PC-9 (cell line): ENCODE data around the gene GLCE.

Source experiments
- EZH2 ChIP-seq: fragments of 200-600 bp; sonication (generic); IDR thresholded peaks from 2 replicates; pipeline ENCODE4 v1.8.0; 2017; ENCODE audit warnings: antibody characterized with exemption, low read depth
- TF ChIP-seq, protein P1 (sequence below): fragments of 200-600 bp; sonication (generic); conservative IDR thresholded peaks from 2 replicates; pipeline ENCODE4 v1.6.1; 2017; ENCODE audit warnings: mixed run types, antibody characterized with exemption, mild to moderate bottlenecking, moderate library complexity

DNA sequence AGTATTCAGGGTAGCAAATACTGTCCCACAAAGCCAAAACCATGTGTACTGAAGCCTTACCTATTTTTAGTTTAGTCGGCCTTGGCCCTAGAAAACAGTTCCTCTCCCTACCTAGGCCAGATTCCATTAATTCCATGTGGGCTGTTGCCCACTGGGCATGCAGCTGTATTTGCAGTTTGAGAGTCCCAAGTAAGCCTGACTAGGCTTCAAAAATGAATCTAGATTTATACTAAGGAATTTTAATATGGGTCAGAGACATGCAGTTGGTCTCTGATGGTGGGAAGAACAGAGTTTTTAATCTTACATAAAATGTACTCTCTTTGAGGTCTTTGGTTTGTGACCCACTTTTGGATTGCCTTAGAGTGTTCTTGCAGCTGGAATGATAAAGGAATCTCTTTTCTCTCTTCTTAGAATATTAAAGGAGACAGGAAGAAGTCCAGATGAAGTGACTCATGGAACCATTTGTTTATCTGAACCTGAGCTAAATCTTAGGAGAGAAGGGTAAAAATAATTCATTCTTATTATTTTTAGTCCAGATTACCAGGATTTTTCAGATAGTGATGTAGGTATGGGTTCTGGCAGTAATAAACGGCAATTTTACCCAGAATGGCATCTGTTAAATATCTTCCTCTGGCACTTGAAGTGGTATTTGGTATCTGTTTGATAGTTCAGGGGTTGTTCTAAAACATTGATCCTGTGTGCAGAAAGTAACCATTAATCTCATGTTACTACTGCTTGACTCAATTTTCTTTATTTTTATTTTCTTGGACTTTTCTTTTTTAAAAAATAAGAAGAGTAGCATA is 33.8 kb downstream of the GLCE start:
- TF ChIP-seq, protein P1, sequence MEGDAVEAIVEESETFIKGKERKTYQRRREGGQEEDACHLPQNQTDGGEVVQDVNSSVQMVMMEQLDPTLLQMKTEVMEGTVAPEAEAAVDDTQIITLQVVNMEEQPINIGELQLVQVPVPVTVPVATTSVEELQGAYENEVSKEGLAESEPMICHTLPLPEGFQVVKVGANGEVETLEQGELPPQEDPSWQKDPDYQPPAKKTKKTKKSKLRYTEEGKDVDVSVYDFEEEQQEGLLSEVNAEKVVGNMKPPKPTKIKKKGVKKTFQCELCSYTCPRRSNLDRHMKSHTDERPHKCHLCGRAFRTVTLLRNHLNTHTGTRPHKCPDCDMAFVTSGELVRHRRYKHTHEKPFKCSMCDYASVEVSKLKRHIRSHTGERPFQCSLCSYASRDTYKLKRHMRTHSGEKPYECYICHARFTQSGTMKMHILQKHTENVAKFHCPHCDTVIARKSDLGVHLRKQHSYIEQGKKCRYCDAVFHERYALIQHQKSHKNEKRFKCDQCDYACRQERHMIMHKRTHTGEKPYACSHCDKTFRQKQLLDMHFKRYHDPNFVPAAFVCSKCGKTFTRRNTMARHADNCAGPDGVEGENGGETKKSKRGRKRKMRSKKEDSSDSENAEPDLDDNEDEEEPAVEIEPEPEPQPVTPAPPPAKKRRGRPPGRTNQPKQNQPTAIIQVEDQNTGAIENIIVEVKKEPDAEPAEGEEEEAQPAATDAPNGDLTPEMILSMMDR = no peak
- no peak for TF ChIP-seq EZH2
